ENCODE measurements around the gene COA5.

COA5 gene

GRCh38 chr2:98572676-98573075 lies 35.6 kb downstream of the COA5 start:
- DNase-seq (ENCODE audit: low read depth in 1 of 2, low spot score in 1 of 2) = no peak

GRCh38 chr2:98572211-98572610 lies 36.1 kb downstream of the COA5 start:
- DNase-seq (ENCODE audit: low read depth in 1 of 2, low spot score in 1 of 2) = no peak

GRCh38 chr2:98571796-98572195 lies 36.5 kb downstream of the COA5 start:
- DNase-seq (ENCODE audit: low read depth in 1 of 2, low spot score in 1 of 2) = no peak

GRCh38 chr2:98571121-98571701 lies 37.1 kb downstream of the COA5 start:
- no peak for DNase-seq (ENCODE audit: low read depth in 1 of 2, low spot score in 1 of 2)

- DNase-seq (ENCODE audit: low read depth in 1 of 2, low spot score in 1 of 2) = no peak
Measured at GRCh38 chr2:98570356-98570755, 38.0 kb downstream of the COA5 start.

- DNase-seq (ENCODE audit: low read depth in 1 of 2, low spot score in 1 of 2) = no peak
Measured at GRCh38 chr2:98569915-98570314, 38.4 kb downstream of the COA5 start.

GRCh38 chr2:98569197-98569793 lies 39.0 kb downstream of the COA5 start:
- peak; percentile 38 to 60 for DNase-seq (ENCODE audit: low read depth in 1 of 2, low spot score in 1 of 2)

- DNase-seq (ENCODE audit: low read depth in 1 of 2, low spot score in 1 of 2) = no peak
Measured at GRCh38 chr2:98568161-98568956, 40.0 kb downstream of the COA5 start.

- no peak for DNase-seq (ENCODE audit: low read depth in 1 of 2, low spot score in 1 of 2)
Measured at GRCh38 chr2:98565941-98566340, 42.4 kb downstream of the COA5 start.

GRCh38 chr2:98565286-98565860 lies 42.9 kb downstream of the COA5 start:
- DNase-seq (ENCODE audit: low read depth in 1 of 2, low spot score in 1 of 2) = no peak

GRCh38 chr2:98564541-98565132 lies 43.7 kb downstream of the COA5 start:
- no peak for DNase-seq (ENCODE audit: low read depth in 1 of 2, low spot score in 1 of 2)

GRCh38 chr2:98563394-98563793 lies 44.9 kb downstream of the COA5 start:
- no peak for DNase-seq (ENCODE audit: low read depth in 1 of 2, low spot score in 1 of 2)

GRCh38 chr2:98561902-98562695 lies 46.2 kb downstream of the COA5 start:
- no peak for DNase-seq (ENCODE audit: low read depth in 1 of 2, low spot score in 1 of 2)

- DNase-seq (ENCODE audit: low read depth in 1 of 2, low spot score in 1 of 2) = no peak
Measured at GRCh38 chr2:98561018-98561417, 47.3 kb downstream of the COA5 start.

GRCh38 chr2:98560256-98560771 lies 48.0 kb downstream of the COA5 start:
- no peak for DNase-seq (ENCODE audit: low read depth in 1 of 2, low spot score in 1 of 2)

- DNase-seq (ENCODE audit: low read depth in 1 of 2, low spot score in 1 of 2) = no peak
Measured at GRCh38 chr2:98559581-98559980, 48.7 kb downstream of the COA5 start.

GRCh38 chr2:98558852-98559530 lies 49.3 kb downstream of the COA5 start:
- DNase-seq (ENCODE audit: low read depth in 1 of 2, low spot score in 1 of 2) = no peak

GRCh38 chr2:98556344-98557033 lies 51.8 kb downstream of the COA5 start:
- no peak for DNase-seq (ENCODE audit: low read depth in 1 of 2, low spot score in 1 of 2)

- DNase-seq (ENCODE audit: low read depth in 1 of 2, low spot score in 1 of 2) = no peak
Measured at GRCh38 chr2:98555696-98556095, 52.6 kb downstream of the COA5 start.

All from stimulated activated CD4-positive, alpha-beta T cell treated with anti-CD3 and anti-CD28 coated beads, Interleukin-15, amount 100 ng/mL, for 1 hour (primary cell).